Measurements from ENCODE around the gene FAM83F. TPM values are rescaled to one million over a fixed set of nuclear protein-coding genes. Genes with fewer than 3 reads are reported as not detected.

FAM83F gene
- total RNA-seq, 2 experiments from 2014 or later: not detected

GRCh38 chr22:40036591-40037225, 42.0 kb downstream of the FAM83F start:
- no peak overlapping the region for H3K4me3 ChIP-seq (ENCODE audit: low read depth, low read length, poor library complexity, severe bottlenecking)
- no peaks in the 10 kb centered on the region for H4K20me1 ChIP-seq (ENCODE audit: insufficient read depth, low read length)
- no peaks in the 10 kb centered on the region for H3K9me3 ChIP-seq (ENCODE audit: low read length)
- H3K9me2 ChIP-seq (ENCODE audit: insufficient read depth, low read length): no peaks in the 10 kb centered on the region
- no peak overlapping the region for H2AFZ ChIP-seq (ENCODE audit: low read length)
- BruUV-seq (replicated peaks): no TSS peak
- H3K36me3 ChIP-seq (ENCODE audit: insufficient read depth, low read length): no peaks in the 10 kb centered on the region
- intact Hi-C loops (cut with micrococcal nuclease; ENCODE audit: unreplicated experiment): loop anchor here (1.0 to 5.0 kb wide), 2 partner anchors 502 to 861 kb away; no protein-coding TSS in a partner anchor
- peak; percentile 85 for DNase-seq (ENCODE audit: low spot score)
- ChIA-PET POLR2A (interaction anchor here (0.7 kb wide), 1 partner anchor 90 kb away, joined by 3 read pairs; no protein-coding TSS in a partner anchor), CTCF (ENCODE audit: unreplicated experiment) (interaction anchor here (0.6 kb wide), 1 partner anchor 94 kb away, joined by 3 read pairs; no protein-coding TSS in a partner anchor)
- peaks cover 3% of the 10 kb centered on the region for H3K4me1 ChIP-seq (ENCODE audit: insufficient read depth, low read length, poor library complexity, severe bottlenecking)
- TF ChIP-seq EZH2phosphoT487 (IDR thresholded peaks at IDR 0.05; ENCODE audit: borderline replicate concordance, low read depth, low read length) (no peak), CTCF (conservative IDR thresholded peaks at IDR 0.05; ENCODE audit: low read length) (peak; percentile 92)
- no peak overlapping the region for H3K27ac ChIP-seq (ENCODE audit: low read depth, low read length, poor library complexity, severe bottlenecking)
- H3K79me2 ChIP-seq (ENCODE audit: insufficient read depth, low read depth, low read length): no peaks in the 10 kb centered on the region
- H3K4me2 ChIP-seq (ENCODE audit: low read length): no peak overlapping the region

- no peaks in the 10 kb centered on the region for H3K79me2 ChIP-seq (ENCODE audit: insufficient read depth, low read depth, low read length)
- H3K4me1 ChIP-seq (ENCODE audit: insufficient read depth, low read length, poor library complexity, severe bottlenecking): peaks cover 3% of the 10 kb centered on the region
- CTCF ChIA-PET (ENCODE audit: unreplicated experiment): no interaction called here
- H2AFZ ChIP-seq (ENCODE audit: low read length): no peak overlapping the region
- no peak for DNase-seq (ENCODE audit: low spot score)
- intact Hi-C loops (cut with micrococcal nuclease; ENCODE audit: unreplicated experiment): loop anchor here (5.0 kb wide), 1 partner anchor 860 kb away; no protein-coding TSS in a partner anchor
- no peak overlapping the region for H3K27ac ChIP-seq (ENCODE audit: low read depth, low read length, poor library complexity, severe bottlenecking)
- POLR2A ChIA-PET: no interaction called here
- no peaks in the 10 kb centered on the region for H3K9me3 ChIP-seq (ENCODE audit: low read length)
- H3K9me2 ChIP-seq (ENCODE audit: insufficient read depth, low read length): no peaks in the 10 kb centered on the region
- H3K36me3 ChIP-seq (ENCODE audit: insufficient read depth, low read length): no peaks in the 10 kb centered on the region
- no peak overlapping the region for H3K4me3 ChIP-seq (ENCODE audit: low read depth, low read length, poor library complexity, severe bottlenecking)
- H4K20me1 ChIP-seq (ENCODE audit: insufficient read depth, low read length): no peaks in the 10 kb centered on the region
- H3K4me2 ChIP-seq (ENCODE audit: low read length): no peak overlapping the region
- BruUV-seq (replicated peaks): no TSS peak
- TF ChIP-seq EZH2phosphoT487 (IDR thresholded peaks at IDR 0.05; ENCODE audit: borderline replicate concordance, low read depth, low read length) (no peak), CTCF (conservative IDR thresholded peaks at IDR 0.05; ENCODE audit: low read length) (no peak)
Observed at GRCh38 chr22:40037320-40037719, 42.6 kb downstream of the FAM83F start.

GRCh38 chr22:40039482-40040115, 44.8 kb downstream of the FAM83F start:
- ChIA-PET CTCF (ENCODE audit: unreplicated experiment) (no interaction called here), POLR2A (interaction anchor here (0.6 kb wide), 1 partner anchor 41 kb away, joined by 3 read pairs; no protein-coding TSS in a partner anchor)
- Histone ChIP-seq H3K79me2 (ENCODE audit: insufficient read depth, low read depth, low read length) (no peaks in the 10 kb centered on the region), H3K4me1 (ENCODE audit: insufficient read depth, low read length, poor library complexity, severe bottlenecking) (peaks cover 12% of the 10 kb centered on the region), H3K9me2 (ENCODE audit: insufficient read depth, low read length) (no peaks in the 10 kb centered on the region), H3K27ac (ENCODE audit: low read depth, low read length, poor library complexity, severe bottlenecking) (no peak overlapping the region), H2AFZ (ENCODE audit: low read length) (no peak overlapping the region), H3K36me3 (ENCODE audit: insufficient read depth, low read length) (no peaks in the 10 kb centered on the region), H3K9me3 (ENCODE audit: low read length) (no peaks in the 10 kb centered on the region), H3K4me3 (ENCODE audit: low read depth, low read length, poor library complexity, severe bottlenecking) (no peak overlapping the region), H3K4me2 (ENCODE audit: low read length) (no peak overlapping the region), H4K20me1 (ENCODE audit: insufficient read depth, low read length) (no peaks in the 10 kb centered on the region)
- no peak for TF ChIP-seq CTCF (conservative IDR thresholded peaks at IDR 0.05; ENCODE audit: low read length)
- no peak for TF ChIP-seq EZH2phosphoT487 (IDR thresholded peaks at IDR 0.05; ENCODE audit: borderline replicate concordance, low read depth, low read length)
- intact Hi-C loops (cut with micrococcal nuclease; ENCODE audit: unreplicated experiment): loop anchor here (5.0 kb wide), 1 partner anchor 858 kb away; no protein-coding TSS in a partner anchor
- no TSS peak for BruUV-seq (replicated peaks)
- no peak for DNase-seq (ENCODE audit: low spot score)

Data from OCI-LY7 (cell line).